Measurements from ENCODE around the gene RPS6KA2. TPM values are rescaled to one million over a fixed set of nuclear protein-coding genes. Genes with fewer than 3 reads are reported as not detected.

RPS6KA2 gene
- total RNA-seq, 1 experiment from 2014 or later, result 12.3 TPM

- Histone ChIP-seq H3K9ac (ENCODE audit: extremely low read depth, insufficient read length, low read length) (no peak overlapping the region), H4K20me1 (ENCODE audit: control insufficient read depth, insufficient read depth, insufficient read length) (no peaks in the 10 kb centered on the region), H3K23ac (ENCODE audit: insufficient read length, low read depth, low read length) (no peak overlapping the region), H3T11ph (ENCODE audit: low read length) (no peak overlapping the region), H2AFZ (ENCODE audit: low read length) (no peak overlapping the region), H2BK15ac (ENCODE audit: low read depth, low read length) (no peak overlapping the region), H3K27ac (ENCODE audit: insufficient read length, low read depth, low read length) (no peak overlapping the region), H3K79me1 (ENCODE audit: insufficient read depth, low read depth, low read length, poor library complexity, severe bottlenecking) (no peaks in the 10 kb centered on the region), H3K4me1 (ENCODE audit: insufficient read depth, low read length) (peaks cover 10% of the 10 kb centered on the region; the same call in 1 of the 2 replicates), H3K9me3 (ENCODE audit: control insufficient read depth, low read depth, low read length) (no peaks in the 10 kb centered on the region), H2AK5ac (ENCODE audit: insufficient read length, low read length) (no peak overlapping the region), H4K5ac (ENCODE audit: insufficient read length, low read depth, low read length) (no peak overlapping the region), H4K8ac (replicated peaks; ENCODE audit: insufficient read length, low read depth, low read length) (no peak overlapping the region), H4K91ac (ENCODE audit: insufficient read length, low read depth, low read length) (no peak overlapping the region), H3K23me2 (ENCODE audit: insufficient read length, low read depth, low read length, poor library complexity, severe bottlenecking) (no peaks in the 10 kb centered on the region), H3K56ac (ENCODE audit: insufficient read length, low read depth, low read length) (no peak overlapping the region), H2BK12ac (ENCODE audit: insufficient read length, low read depth, low read length) (no peak overlapping the region), H2BK5ac (ENCODE audit: insufficient read length, low read length) (no peak overlapping the region), H3K4me2 (ENCODE audit: insufficient read depth, insufficient read length, low read length) (no peak overlapping the region), H3K18ac (ENCODE audit: insufficient read length, low read depth, low read length) (no peak overlapping the region), H3K79me2 (ENCODE audit: insufficient read depth, low read length) (no peaks in the 10 kb centered on the region; the same call in 1 of the 2 replicates), H2BK20ac (ENCODE audit: low read depth, low read length, poor library complexity, severe bottlenecking) (no peak overlapping the region), H3K14ac (ENCODE audit: insufficient read depth, low read length) (no peak overlapping the region; the same call in 1 of the 2 replicates), H3K4ac (ENCODE audit: low read depth, low read length) (no peak overlapping the region), H3K27me3 (ENCODE audit: insufficient read depth, low read length) (no peaks in the 10 kb centered on the region), H2BK120ac (ENCODE audit: low read depth, low read length, poor library complexity, severe bottlenecking) (no peak overlapping the region)
- Mint-ChIP-seq H3K4me3 (no peak overlapping the region), H3K4me1 (peaks cover 30 to 37% of the 10 kb centered on the region in 2 experiments), H3K9me3 (no peaks in the 10 kb centered on the region), H3K36me3 (ENCODE audit: insufficient read depth in 1 of 3, low read depth in 3 of 3) (no peaks in the 10 kb centered on the region; a peak in 1 of 7 replicates), H3K27ac (peak overlapping the region in 2 of 3 experiments; percentile 57 to 81; a peak in 2 of 7 replicates), H3K27me3 (ENCODE audit: low read depth) (no peaks in the 10 kb centered on the region)
- no CpG with 5 or more reads among the region's 13 CpGs for WGBS (ENCODE audit: extremely low coverage, insufficient read length, low lambda C conversion rate)
- TF ChIP-seq, protein P1, sequence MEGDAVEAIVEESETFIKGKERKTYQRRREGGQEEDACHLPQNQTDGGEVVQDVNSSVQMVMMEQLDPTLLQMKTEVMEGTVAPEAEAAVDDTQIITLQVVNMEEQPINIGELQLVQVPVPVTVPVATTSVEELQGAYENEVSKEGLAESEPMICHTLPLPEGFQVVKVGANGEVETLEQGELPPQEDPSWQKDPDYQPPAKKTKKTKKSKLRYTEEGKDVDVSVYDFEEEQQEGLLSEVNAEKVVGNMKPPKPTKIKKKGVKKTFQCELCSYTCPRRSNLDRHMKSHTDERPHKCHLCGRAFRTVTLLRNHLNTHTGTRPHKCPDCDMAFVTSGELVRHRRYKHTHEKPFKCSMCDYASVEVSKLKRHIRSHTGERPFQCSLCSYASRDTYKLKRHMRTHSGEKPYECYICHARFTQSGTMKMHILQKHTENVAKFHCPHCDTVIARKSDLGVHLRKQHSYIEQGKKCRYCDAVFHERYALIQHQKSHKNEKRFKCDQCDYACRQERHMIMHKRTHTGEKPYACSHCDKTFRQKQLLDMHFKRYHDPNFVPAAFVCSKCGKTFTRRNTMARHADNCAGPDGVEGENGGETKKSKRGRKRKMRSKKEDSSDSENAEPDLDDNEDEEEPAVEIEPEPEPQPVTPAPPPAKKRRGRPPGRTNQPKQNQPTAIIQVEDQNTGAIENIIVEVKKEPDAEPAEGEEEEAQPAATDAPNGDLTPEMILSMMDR (conservative IDR thresholded peaks at IDR 0.05), result no peak
- DNase-seq, result peak; percentile 24
These were observed 57.8 kb downstream of the RPS6KA2 start for GRCh38 chr6:166569206-166569605.
